ENCODE measurements around the gene WASHC3. TPM values are rescaled to one million over a fixed set of nuclear protein-coding genes. Genes with fewer than 3 reads are reported as not detected.

Gene WASHC3
- polyA plus RNA-seq, 1 donor (not counting 4 experiments of a cell fraction or from before 2014, with no cell fraction given) = 91.0 TPM

GRCh38 chr12:102069707-102070106 lies 7.9 kb upstream of the WASHC3 start:
- H3K36me3 ChIP-seq (ENCODE audit: control insufficient read depth in 2 of 2, extremely low read depth in 1 of 2, insufficient read depth in 2 of 2, low read length in 2 of 2) = peaks cover 0 to 2% of the 10 kb centered on the region in 2 experiments
- no peaks in the 10 kb centered on the region for H3K79me2 ChIP-seq (ENCODE audit: control insufficient read depth, insufficient read depth, low read length)
- H2AFZ ChIP-seq (ENCODE audit: control insufficient read depth, low read length) = no peak overlapping the region
- no peaks in the 10 kb centered on the region for H3K9me3 ChIP-seq (ENCODE audit: control insufficient read depth, low read depth, low read length)
- DNase-seq (ENCODE audit: low read depth, low spot score) (no peak), FAIRE-seq (no peak)
- H4K20me1 ChIP-seq (ENCODE audit: control insufficient read depth, extremely low read depth, insufficient read depth, low read length) = no peaks in the 10 kb centered on the region
- no peaks in the 10 kb centered on the region for H3K27me3 ChIP-seq (ENCODE audit: control insufficient read depth, extremely low read depth, insufficient read depth, low read length)
- no peak overlapping the region for H3K4me3 ChIP-seq (ENCODE audit: control insufficient read depth in 2 of 3, extremely low read depth in 1 of 3, insufficient read depth in 2 of 3, low read depth in 1 of 3, low read length in 3 of 3)
- no peaks in the 10 kb centered on the region for H3K4me1 ChIP-seq (ENCODE audit: control insufficient read depth, extremely low read depth, insufficient read depth, low read length)
- H3K9ac ChIP-seq (ENCODE audit: control insufficient read depth, extremely low read depth, insufficient read depth, low read length) = no peak overlapping the region
- H3K27ac ChIP-seq (ENCODE audit: control insufficient read depth, insufficient read depth, low read length) = no peak overlapping the region
- H3K4me2 ChIP-seq (ENCODE audit: control insufficient read depth, extremely low read depth, insufficient read depth, low read depth, low read length) = no peak overlapping the region
- H3K9me1 ChIP-seq (ENCODE audit: control insufficient read depth, extremely low read depth, insufficient read depth, low read length) = no peaks in the 10 kb centered on the region
- dilution Hi-C loops (cut with MboI; ENCODE audit: extremely low pct_ligation_motif_present, low sequenced_read_pairs) = no loop called here
- TF ChIP-seq EZH2 (IDR thresholded peaks at IDR 0.05; ENCODE audit: low read length) (no peak), CTCF (optimal IDR thresholded peaks at IDR 0.05 in 1 of 3, IDR thresholded peaks at IDR 0.05 in 1 of 3, conservative IDR thresholded peaks at IDR 0.05 in 1 of 3; ENCODE audit: extremely low read depth in 1 of 3, insufficient read depth in 2 of 3, low read length in 3 of 3) (no peak)

- no peak for DNase-seq (ENCODE audit: low read depth, low spot score)
- Histone ChIP-seq H4K20me1 (ENCODE audit: control insufficient read depth, extremely low read depth, insufficient read depth, low read length) (no peaks in the 10 kb centered on the region), H3K36me3 (ENCODE audit: control insufficient read depth in 2 of 2, extremely low read depth in 1 of 2, insufficient read depth in 2 of 2, low read length in 2 of 2) (no peaks in the 10 kb centered on the region), H3K4me1 (ENCODE audit: control insufficient read depth, extremely low read depth, insufficient read depth, low read length) (no peaks in the 10 kb centered on the region), H3K27ac (ENCODE audit: control insufficient read depth, insufficient read depth, low read length) (no peak overlapping the region), H3K9me3 (ENCODE audit: control insufficient read depth, low read depth, low read length) (no peaks in the 10 kb centered on the region), H3K4me3 (ENCODE audit: control insufficient read depth in 2 of 3, extremely low read depth in 1 of 3, insufficient read depth in 2 of 3, low read depth in 1 of 3, low read length in 3 of 3) (no peak overlapping the region), H3K9me1 (ENCODE audit: control insufficient read depth, extremely low read depth, insufficient read depth, low read length) (no peaks in the 10 kb centered on the region), H3K27me3 (ENCODE audit: control insufficient read depth, extremely low read depth, insufficient read depth, low read length) (no peaks in the 10 kb centered on the region), H3K79me2 (ENCODE audit: control insufficient read depth, insufficient read depth, low read length) (no peaks in the 10 kb centered on the region), H3K4me2 (ENCODE audit: control insufficient read depth, extremely low read depth, insufficient read depth, low read depth, low read length) (no peak overlapping the region), H2AFZ (ENCODE audit: control insufficient read depth, low read length) (no peak overlapping the region), H3K9ac (ENCODE audit: control insufficient read depth, extremely low read depth, insufficient read depth, low read length) (no peak overlapping the region)
- no peak for TF ChIP-seq EZH2 (IDR thresholded peaks at IDR 0.05; ENCODE audit: low read length)
- TF ChIP-seq CTCF (optimal IDR thresholded peaks at IDR 0.05 in 1 of 3, IDR thresholded peaks at IDR 0.05 in 1 of 3, conservative IDR thresholded peaks at IDR 0.05 in 1 of 3; ENCODE audit: extremely low read depth in 1 of 3, insufficient read depth in 2 of 3, low read length in 3 of 3) = no peak
- FAIRE-seq = no peak
- dilution Hi-C loops (cut with MboI; ENCODE audit: extremely low pct_ligation_motif_present, low sequenced_read_pairs) = no loop called here
These were observed 5.9 kb upstream of the WASHC3 start for GRCh38 chr12:102067574-102068258.
